ENCODE data around the gene SLN.

SLN gene

DNA sequence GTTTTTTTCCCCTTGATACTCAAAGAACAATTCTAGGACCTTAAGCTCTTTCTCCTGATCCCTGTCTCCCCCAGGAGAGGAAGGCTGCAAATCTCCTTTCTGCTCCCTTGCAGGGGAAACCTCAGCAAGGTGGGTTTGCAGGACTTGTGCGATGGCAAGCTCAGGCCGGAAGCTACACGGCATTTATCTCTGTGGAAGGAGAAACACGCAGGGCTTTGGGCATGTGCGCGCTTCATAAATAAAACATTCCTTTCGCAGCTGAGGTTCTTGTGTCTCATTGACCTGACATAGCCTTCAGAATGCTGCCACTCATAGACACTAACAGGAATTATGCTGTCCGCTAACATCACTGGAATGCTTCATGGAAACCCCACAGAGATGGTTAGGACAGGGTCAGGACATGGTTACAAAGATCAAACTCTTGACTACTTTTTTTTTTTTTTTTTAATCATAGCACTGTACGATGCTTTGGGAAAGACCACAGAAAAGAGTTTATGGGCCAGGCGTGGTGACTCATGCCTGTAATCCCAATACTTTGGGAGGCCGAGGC is 42.6 kb downstream of the SLN start:
- no peak for DNase-seq
- no peaks in the 10 kb centered on the region for H3K9me2 ChIP-seq (replicated peaks; ENCODE audit: insufficient read depth, low read length)
- H3K9ac ChIP-seq (ENCODE audit: low read length) = no peak overlapping the region
- no peaks in the 10 kb centered on the region for H4K20me1 ChIP-seq (ENCODE audit: insufficient read depth, low read length)
- no peaks in the 10 kb centered on the region for H3K4me1 ChIP-seq (ENCODE audit: low read length)
- H3K27me3 ChIP-seq (replicated peaks; ENCODE audit: insufficient read depth, low read length) = no peaks in the 10 kb centered on the region
- H3K4me3 ChIP-seq (ENCODE audit: low read length) = no peak overlapping the region
- H3F3A ChIP-seq (ENCODE audit: insufficient read depth, low read length) = no peaks in the 10 kb centered on the region
- no peaks in the 10 kb centered on the region for H3K79me2 ChIP-seq (ENCODE audit: low read length)
- TF ChIP-seq EZH2phosphoT487 (IDR thresholded peaks at IDR 0.05; ENCODE audit: low read length) (no peak), EZH2 (optimal IDR thresholded peaks at IDR 0.05; ENCODE audit: low read depth, low read length) (no peak)
- TF ChIP-seq, protein P1, sequence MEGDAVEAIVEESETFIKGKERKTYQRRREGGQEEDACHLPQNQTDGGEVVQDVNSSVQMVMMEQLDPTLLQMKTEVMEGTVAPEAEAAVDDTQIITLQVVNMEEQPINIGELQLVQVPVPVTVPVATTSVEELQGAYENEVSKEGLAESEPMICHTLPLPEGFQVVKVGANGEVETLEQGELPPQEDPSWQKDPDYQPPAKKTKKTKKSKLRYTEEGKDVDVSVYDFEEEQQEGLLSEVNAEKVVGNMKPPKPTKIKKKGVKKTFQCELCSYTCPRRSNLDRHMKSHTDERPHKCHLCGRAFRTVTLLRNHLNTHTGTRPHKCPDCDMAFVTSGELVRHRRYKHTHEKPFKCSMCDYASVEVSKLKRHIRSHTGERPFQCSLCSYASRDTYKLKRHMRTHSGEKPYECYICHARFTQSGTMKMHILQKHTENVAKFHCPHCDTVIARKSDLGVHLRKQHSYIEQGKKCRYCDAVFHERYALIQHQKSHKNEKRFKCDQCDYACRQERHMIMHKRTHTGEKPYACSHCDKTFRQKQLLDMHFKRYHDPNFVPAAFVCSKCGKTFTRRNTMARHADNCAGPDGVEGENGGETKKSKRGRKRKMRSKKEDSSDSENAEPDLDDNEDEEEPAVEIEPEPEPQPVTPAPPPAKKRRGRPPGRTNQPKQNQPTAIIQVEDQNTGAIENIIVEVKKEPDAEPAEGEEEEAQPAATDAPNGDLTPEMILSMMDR (IDR thresholded peaks at IDR 0.05; ENCODE audit: low read length) = no peak
- no peak overlapping the region for H3K27ac ChIP-seq (ENCODE audit: low read length)
- no peak overlapping the region for H2AFZ ChIP-seq (ENCODE audit: low read length)
- H3K4me2 ChIP-seq (ENCODE audit: low read depth, low read length) = no peak overlapping the region
- no peaks in the 10 kb centered on the region for H3K9me3 ChIP-seq (replicated peaks; ENCODE audit: insufficient read depth, low read length)
- H3K36me3 ChIP-seq (replicated peaks; ENCODE audit: insufficient read depth, low read length) = no peaks in the 10 kb centered on the region

DNA sequence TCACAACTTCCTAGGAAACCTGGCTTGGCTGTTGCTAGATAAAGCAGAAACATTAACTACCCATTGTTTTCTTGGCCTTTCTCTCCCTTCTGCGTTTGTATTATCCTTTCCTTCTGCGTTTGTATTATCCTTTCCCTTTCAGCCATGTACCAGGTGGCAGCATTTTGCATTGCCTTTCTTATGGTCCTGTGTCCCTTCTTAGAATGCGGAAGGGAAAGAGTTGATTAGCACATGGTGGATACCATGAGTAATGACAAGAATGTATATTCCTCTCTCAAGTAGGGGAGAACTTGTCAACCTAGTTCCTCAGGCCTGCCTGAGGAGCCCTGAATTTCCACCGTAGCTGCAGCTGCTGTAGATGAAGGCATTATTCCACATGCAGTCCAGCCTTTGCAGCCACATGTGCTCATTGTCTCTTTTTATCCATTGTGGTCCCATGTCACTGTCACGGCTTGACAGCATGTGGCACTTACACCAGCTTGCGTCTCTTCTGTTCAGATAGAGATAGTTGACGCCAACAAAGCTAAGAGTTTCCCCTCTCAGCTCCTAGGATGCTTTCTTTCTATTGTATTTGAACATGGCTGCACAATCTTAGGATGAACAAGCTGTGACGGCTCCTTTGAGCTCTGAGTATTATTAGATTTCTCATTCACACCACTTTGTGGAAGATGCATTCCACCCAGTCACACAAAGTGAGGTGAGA is 44.8 kb downstream of the SLN start:
- no peaks in the 10 kb centered on the region for H3K27me3 ChIP-seq (replicated peaks; ENCODE audit: insufficient read depth, low read length)
- no peak for DNase-seq
- TF ChIP-seq, protein P1 (IDR thresholded peaks at IDR 0.05; ENCODE audit: low read length) = no peak
- TF ChIP-seq EZH2phosphoT487 (IDR thresholded peaks at IDR 0.05; ENCODE audit: low read length) = no peak
- TF ChIP-seq EZH2 (optimal IDR thresholded peaks at IDR 0.05; ENCODE audit: low read depth, low read length) = no peak

DNA sequence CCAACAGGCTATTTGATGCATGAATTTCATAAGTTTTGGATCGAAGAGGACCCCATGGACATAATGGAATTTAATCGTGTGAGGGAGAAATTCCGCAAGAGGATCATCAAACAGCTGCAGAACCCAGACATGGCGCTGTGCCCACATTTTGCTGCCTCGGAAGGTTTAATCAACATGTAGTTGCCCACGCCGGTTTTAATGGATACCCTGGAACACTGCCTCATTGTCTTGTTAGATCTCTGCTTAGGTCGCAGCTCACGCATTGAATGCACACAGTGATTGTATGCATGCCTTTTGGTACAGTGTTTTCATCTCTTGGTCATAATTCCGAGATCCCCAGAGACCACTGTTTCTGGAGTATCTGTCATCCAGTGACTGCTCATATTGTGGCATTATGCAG is 46.8 kb downstream of the SLN start:
- H3K27ac ChIP-seq (ENCODE audit: low read length) = no peak overlapping the region
- H3K9me2 ChIP-seq (replicated peaks; ENCODE audit: insufficient read depth, low read length) = no peaks in the 10 kb centered on the region
- no peaks in the 10 kb centered on the region for H4K20me1 ChIP-seq (ENCODE audit: insufficient read depth, low read length)
- no peaks in the 10 kb centered on the region for H3K9me3 ChIP-seq (replicated peaks; ENCODE audit: insufficient read depth, low read length)
- no peak overlapping the region for H3K9ac ChIP-seq (ENCODE audit: low read length)
- no peak overlapping the region for H2AFZ ChIP-seq (ENCODE audit: low read length)
- H3K27me3 ChIP-seq (replicated peaks; ENCODE audit: insufficient read depth, low read length) = no peaks in the 10 kb centered on the region
- H3K79me2 ChIP-seq (ENCODE audit: low read length) = no peaks in the 10 kb centered on the region
- H3K4me1 ChIP-seq (ENCODE audit: low read length) = no peaks in the 10 kb centered on the region
- no peak for DNase-seq
- no peaks in the 10 kb centered on the region for H3F3A ChIP-seq (ENCODE audit: insufficient read depth, low read length)
- H3K4me2 ChIP-seq (ENCODE audit: low read depth, low read length) = no peak overlapping the region
- no peak for TF ChIP-seq EZH2 (optimal IDR thresholded peaks at IDR 0.05; ENCODE audit: low read depth, low read length)
- TF ChIP-seq, protein P1 (IDR thresholded peaks at IDR 0.05; ENCODE audit: low read length) = no peak
- TF ChIP-seq EZH2phosphoT487 (IDR thresholded peaks at IDR 0.05; ENCODE audit: low read length) = no peak
- H3K4me3 ChIP-seq (ENCODE audit: low read length) = no peak overlapping the region
- no peaks in the 10 kb centered on the region for H3K36me3 ChIP-seq (replicated peaks; ENCODE audit: insufficient read depth, low read length)

More for the DNA sequence above, 44.8 kb downstream of the SLN start:
- H3K4me1 ChIP-seq (ENCODE audit: low read length) = no peaks in the 10 kb centered on the region
- H3K4me2 ChIP-seq (ENCODE audit: low read depth, low read length) = no peak overlapping the region
- no peaks in the 10 kb centered on the region for H3K9me2 ChIP-seq (replicated peaks; ENCODE audit: insufficient read depth, low read length)
- H2AFZ ChIP-seq (ENCODE audit: low read length) = no peak overlapping the region
- no peaks in the 10 kb centered on the region for H3K79me2 ChIP-seq (ENCODE audit: low read length)
- no peaks in the 10 kb centered on the region for H4K20me1 ChIP-seq (ENCODE audit: insufficient read depth, low read length)
- H3K9ac ChIP-seq (ENCODE audit: low read length) = no peak overlapping the region
- no peaks in the 10 kb centered on the region for H3K36me3 ChIP-seq (replicated peaks; ENCODE audit: insufficient read depth, low read length)
- no peak overlapping the region for H3K27ac ChIP-seq (ENCODE audit: low read length)
- H3F3A ChIP-seq (ENCODE audit: insufficient read depth, low read length) = no peaks in the 10 kb centered on the region
- no peaks in the 10 kb centered on the region for H3K9me3 ChIP-seq (replicated peaks; ENCODE audit: insufficient read depth, low read length)
- H3K4me3 ChIP-seq (ENCODE audit: low read length) = no peak overlapping the region

Measured in MM.1S (cell line).